ENCODE measurements around the gene BIVM.

Gene BIVM

GRCh38 chr13:102873653-102874052 is 74.7 kb downstream of the BIVM start:
- no peak overlapping the region for H3K27ac ChIP-seq
- DNase-seq (ENCODE audit: low read depth, low spot score), result peak; percentile 14

DNA sequence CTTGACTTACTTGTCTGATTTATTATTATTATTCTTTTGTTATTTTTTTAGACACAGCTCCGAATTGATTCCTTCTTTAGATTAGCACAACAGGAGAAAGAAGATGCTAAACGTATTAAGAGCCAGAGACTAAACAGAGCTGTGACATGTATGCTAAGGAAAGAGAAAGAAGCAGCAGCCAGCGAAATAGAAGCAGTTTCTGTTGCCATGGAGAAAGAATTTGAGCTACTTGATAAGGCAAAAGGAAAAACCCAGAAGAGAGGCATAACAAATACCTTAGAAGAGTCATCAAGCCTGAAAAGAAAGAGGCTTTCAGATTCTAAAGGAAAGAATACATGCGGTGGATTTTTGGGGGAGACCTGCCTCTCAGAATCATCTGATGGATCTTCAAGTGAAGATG is 76.3 kb downstream of the BIVM start:
- no peak overlapping the region for H3K27ac ChIP-seq
- DNase-seq (ENCODE audit: low read depth, low spot score), result no peak

DNA sequence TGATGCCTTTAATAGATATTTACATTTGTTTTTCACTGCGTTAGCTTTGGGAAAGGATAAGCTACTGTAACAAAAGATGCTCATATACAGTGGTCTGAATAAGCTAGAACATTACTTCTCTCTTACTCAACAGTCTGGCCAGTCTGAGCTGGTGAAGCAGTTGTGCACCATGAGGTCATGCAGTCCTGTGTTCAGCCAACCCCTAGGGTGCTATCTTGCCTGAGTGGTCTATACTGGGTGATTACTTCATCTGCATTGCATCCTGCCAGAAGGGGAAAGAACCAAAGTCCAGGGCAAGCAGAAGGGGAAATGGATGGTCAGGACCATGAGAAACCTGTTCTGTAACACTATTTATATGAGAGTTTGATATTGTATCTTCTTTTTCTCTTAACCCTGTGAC is 78.4 kb downstream of the BIVM start:
- no peak overlapping the region for H3K27ac ChIP-seq
- DNase-seq (ENCODE audit: low read depth, low spot score), result no peak

- H3K27ac ChIP-seq, result no peak overlapping the region
- no peak for DNase-seq (ENCODE audit: low read depth, low spot score)
These were observed 79.6 kb downstream of the BIVM start for GRCh38 chr13:102878481-102878880.

DNA sequence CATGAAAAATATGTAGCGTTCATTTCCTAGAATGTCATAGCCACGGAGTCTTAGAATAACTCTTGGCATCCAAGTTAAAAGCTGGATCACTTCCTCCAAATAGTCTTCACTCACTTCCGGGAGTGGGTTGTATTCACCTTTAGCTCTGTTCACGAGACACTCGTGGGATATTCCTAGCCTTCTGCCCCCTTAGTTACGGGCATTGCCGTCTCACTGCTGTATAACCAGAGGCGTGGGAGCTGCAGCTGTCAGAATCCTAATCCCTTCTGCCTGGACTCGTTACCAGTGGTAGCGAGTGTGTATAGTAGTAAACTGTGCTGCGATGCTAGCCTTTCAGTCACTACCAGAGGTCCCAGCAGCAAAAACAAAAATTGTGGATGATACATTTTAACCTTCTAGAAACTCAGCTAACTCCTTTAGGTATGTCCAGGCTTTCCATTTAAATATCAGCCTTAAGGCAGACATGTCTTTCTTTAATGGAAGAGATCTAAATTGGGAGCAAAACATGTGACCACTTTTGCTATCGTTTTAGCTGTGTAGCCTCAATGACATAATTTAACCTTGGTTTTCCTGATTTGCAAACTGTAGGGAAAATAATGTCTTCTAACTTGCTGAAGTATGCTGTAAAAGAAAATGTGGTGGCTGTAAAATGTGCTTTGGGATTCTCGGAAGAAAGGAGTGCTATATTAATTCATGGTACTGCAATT is 81.0 kb downstream of the BIVM start:
- no peak for DNase-seq (ENCODE audit: low read depth, low spot score)
- no peak overlapping the region for H3K27ac ChIP-seq

DNA sequence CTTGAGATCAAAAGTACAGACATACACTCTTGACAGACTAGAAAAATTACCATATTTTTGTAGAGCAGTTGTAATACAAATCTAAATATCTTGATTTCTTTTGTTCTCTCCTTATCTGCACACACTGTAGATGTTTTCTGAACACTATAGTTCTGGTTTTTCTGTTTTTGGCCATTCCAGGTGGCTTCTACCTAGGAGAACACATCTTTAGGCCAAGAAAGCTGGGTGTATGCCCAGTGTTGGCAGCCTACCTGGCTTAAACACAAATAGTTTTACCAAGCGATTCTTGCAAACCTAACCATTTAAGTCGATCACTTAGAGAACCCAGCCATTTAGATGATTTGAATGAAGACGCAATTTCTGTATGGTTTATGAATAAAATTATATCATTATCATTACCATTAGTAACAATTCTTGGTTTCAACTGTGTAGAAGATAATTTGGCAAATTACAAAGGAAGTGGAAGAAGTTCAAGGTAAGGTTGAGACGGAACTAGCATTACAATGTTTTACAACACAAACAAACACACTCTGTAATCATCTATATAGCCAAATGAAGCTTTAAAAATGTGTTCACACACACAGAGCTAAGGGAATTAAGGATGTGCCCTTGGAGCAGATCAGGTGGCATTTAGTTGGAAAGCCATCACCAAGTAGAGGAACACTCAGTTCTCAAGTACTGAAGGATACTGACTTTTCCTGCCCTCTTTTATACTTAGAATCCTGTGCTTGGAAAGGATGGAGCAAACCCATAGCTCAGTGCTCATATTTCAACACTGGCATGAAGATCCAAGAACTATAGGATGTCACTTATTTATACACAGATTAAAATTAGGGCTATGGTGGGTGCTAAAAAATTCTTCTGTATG is 83.1 kb downstream of the BIVM start:
- no peak overlapping the region for H3K27ac ChIP-seq
- no peak for DNase-seq (ENCODE audit: low read depth, low spot score)

All from epithelial cell of prostate (primary cell).